GM21423 (cell line): ENCODE data around the gene GFOD1.

Experiments
- ATAC-seq: cut with Tn5 transposase; IDR thresholded peaks from one replicate; pipeline ENCODE4 v1.9.1; 2021; ENCODE audit warnings: mild to moderate bottlenecking, moderate library complexity; ENCODE audit not compliant: unreplicated experiment

GFOD1 gene

DNA sequence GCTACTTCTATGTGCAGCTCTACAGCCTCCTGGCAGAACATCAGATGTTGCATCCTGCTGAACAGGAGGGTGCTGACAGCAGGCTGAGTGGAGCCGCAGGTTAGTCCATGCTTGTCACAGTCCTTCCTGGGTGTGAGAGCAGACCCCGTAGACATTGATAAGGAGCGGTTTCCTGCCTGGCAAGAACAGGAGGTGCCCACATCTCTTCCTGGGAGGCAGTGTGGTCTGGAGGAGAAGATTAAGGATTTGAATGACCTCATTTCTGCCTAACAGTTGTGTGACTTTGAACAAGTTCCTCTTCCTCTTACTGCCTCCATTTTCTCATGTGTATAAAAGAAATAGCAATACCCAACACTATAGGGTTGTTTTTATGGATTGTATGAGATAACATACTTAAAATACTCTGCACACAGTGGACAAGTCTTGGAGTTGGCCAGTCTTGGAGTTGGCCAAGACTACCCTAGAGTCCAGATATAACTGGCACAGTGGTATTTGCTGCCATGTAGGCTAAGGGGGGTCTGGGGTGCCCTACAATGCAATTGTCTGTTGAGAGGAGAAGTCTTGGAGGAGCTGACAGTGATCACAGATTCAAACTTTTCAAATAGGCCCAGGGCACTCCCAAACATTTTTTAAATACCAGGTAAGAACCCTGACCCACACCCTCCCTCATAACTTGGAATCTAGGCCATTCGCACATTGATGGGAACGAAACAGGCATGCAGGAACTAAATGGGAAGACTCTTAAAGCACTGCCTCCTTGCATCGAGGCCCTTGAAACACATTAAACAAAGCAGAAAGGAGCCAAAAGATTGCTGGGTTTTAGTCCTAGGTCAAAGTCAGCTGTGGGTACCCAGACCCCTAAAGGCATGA, 126.5 kb downstream of the GFOD1 start:
- ATAC-seq: no peak

DNA sequence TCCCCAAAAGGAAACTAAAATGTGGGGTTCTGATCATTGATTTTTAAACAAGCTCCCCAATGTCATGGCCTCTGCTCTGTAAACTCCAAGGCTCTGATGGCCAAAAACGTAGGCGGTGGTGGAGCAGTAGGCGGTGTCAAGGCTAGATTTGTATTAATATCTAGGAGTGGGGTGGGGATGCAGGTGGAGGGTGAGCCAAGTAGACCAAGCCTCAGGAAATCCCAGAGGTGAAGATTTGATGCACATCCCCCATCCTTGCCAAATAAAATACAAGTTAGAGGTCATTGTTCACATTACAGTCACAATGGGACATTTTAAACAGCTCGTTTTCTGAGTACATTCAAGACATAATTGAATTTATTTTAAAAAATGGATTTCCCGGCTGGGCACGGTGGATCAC, 128.1 kb downstream of the GFOD1 start:
- ATAC-seq: no peak

DNA sequence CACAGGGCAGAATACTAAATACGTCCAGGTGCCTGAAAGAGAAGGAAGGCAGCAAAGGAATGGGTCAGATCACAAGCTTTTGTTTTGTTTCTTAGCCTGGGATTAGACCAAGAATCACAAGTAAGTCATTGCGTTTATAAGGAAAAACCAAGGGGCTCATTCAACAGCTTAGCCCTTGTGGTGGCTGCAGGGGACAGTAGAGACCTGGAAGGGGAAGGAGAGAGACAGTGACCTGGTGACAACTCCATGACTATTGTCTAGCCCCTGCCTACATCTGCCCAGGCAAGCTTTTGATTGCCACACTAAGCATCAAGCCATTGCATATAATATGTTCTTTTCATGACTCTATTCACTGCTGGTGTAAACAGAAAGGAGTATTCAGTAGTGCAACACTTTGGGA, 128.9 kb downstream of the GFOD1 start:
- no peak for ATAC-seq

DNA sequence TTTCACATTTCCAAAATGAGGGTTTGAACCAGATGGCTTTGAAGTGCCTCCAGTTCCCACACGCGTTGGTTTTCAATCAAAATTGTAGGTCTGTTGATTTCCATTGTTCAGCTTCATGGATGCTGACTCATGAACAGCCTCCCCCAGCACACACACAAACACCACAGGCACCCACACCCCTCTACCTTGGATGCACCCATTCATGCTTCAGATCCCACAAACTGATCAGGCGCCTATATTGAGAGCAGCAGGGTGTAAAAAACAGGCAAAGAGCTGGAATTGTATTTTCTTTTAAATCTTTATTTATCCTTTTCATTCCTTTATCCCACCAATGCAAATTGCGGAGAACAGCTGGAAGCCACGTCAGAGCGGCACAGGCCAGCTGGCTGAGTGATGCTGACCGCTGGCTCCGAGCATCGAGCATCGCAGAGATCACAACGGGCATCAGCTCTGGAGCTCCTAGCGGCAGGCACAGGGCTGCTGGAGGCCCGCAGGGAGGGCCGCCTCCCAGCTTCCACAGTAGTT, 129.8 kb downstream of the GFOD1 start:
- ATAC-seq: no peak

DNA sequence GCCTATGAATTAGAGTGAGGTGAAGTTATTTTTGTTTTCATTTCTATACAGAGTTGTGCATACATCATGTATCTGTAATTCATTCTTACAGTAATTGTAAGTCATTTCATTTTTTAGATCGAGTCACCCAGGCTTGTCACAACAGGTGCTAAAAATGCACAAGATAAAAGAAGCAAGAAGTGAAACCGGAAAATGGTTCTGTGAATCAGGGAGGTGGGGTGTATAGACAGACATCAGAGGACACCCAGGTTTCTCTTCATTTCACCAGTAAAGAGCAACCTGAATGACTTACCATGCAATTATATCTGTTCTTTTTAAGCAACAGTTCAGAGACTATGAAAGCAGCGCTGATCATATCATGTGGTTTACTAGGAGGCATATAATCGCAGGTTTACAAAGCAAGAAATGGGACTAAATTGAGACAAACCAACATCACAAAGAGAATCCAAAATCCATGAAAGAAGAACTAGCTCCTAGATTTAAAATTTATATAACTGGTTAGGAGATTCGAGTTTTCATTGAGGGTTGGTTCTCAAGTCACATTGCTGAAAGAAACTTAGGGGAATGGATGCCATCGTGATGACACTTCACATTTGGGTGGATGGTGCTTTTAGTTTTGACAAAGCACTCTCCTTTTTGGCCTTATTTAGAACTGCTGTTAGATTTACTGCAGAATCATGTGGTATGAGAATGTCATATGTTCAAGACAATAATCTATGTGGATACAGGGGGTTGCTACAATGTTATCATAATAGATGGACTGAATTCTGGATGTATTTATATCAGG, 131.2 kb downstream of the GFOD1 start:
- ATAC-seq: peak; percentile 90

DNA sequence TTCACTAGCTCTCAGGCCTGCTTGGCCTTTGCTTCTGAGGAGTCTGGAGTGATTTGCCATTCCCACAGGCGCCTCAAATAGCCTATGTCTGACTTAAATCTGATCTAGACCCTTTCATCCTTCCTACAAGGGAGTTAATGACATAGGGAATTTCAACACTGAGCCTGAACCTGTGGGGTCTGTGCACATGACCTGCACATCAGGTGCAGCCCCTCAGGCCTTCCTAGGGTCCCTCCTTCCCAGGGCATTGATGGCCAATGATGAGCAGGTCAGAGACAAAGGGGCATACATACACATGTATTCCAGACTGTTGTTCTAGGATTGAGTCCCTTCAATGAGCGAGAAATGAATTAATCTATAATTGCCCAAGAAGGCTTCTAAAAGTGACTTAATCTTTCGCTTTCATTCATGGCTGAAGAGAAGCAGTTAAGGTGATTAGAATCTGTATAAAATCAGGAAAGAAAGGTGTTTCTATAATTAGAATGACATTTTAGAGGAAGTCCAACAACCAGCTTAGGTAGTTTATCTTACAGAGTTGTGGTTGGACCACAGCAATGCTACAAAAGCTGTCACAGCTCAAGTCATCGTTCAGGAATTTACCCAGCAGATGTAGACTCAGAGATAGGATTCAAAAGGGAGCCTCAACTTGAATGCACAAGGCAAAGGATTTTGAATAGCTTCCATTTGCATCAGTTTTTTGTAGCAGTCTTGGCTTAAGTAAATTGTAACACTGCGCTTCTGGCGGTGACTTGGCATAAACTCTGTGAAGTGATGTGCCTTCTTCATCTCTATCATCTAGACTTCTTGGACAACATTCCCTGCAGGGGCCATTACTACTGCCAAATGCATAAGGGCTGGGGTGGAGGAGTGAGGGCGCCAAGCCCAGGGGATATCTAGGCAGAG, 132.1 kb downstream of the GFOD1 start:
- peak; percentile 35 for ATAC-seq

DNA sequence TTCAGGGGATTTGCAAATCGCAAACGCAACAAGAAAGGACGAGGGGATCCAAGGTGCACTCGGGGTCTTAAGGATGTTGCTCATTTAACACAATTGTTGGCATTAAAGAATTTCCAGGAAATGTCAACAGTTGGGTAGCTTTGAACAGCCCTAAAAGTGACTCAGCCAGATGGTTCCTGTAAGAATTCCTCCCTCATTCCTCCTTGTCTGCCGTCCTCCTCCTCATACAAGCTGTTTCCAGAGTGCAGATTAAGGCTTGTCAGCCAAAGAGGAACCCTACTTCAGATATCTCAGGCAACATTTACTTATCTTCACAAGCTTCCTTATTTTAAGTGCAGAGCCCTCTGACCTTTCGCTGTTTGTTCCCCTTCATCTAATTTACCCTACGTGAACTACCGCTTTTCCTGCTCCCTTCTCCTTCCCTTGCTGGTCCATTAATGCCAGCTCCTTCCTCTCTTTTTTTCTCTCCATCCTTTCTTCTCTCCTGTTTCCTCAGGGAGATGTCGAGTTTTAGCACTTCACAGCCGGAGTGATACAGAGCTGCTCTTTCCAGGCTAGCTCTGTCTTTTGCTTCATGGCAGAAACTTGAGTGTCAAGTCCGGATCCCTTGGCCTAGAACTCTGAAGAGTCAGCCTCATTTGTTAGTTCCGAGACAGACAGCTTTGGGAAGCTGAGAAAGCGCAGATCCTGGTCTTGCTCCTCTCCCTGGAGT, 132.9 kb downstream of the GFOD1 start:
- no peak for ATAC-seq

DNA sequence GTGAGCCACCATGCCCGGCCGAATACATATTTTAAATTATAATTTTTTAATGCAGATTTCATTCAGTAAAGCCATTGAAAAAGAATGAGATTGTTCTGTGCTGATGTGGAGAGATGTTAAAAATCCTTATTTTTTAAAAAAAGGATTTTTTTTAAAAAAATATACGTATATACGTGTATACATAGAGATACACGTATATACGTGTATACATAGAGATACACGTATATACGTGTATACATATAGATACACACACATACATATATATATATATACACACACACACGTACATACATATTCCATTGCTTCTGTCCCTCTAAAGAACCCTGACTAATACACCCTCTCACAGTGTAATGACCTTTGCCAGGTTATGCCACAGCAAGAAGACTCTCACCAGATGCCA, 135.2 kb downstream of the GFOD1 start:
- ATAC-seq: no peak

DNA sequence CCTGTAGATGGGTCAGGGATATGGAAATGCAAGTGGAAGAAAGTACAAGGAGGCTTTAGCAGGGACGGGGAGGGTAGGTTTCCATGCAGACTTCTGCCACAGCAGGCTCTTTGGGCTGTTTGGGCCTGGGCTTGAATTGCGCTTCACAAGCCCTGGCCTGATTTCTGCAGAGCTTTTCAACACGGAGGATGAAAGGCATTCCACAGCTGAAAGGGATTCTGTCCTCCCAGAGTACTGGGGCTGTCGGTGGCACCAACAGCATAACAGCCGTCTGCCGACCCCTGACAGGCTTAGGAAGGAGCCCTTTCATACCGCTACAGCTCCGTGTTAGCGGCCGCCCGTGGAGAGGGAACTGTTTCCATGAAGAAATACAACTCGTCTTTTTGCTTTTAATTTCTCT, 136.1 kb downstream of the GFOD1 start:
- ATAC-seq: no peak

DNA sequence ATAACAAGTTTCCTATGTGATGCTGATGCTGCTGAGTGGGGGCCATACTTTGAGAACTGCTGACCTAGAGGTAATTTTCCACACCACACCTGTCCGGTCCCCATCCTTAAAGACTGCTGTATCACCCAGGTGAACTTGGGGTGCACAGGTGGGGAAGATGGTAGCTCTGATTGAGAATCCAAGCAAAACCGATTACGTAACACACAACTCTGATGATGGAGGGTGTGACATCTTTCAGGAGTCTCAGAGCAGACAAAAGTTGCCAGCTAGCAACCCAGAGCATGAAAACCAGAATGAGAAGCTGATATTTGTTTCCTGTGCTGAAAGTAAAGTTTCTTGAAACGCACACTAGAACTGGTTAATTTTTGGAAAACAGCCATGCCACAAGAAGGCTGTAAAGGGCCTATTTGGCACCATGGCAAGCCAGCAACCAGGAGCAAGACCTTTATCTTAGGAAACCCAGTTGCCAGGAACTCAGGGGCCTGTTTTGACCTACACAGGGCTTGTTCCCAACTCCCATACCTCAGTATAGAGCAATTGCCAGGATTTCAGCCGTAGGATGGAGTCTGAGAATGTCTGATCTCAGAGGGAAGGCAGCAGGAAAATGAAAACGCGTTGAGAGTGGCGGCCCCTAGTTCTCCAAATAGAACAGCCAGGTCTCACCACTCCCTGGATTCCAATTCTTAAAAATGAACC, 137.4 kb downstream of the GFOD1 start:
- no peak for ATAC-seq

DNA sequence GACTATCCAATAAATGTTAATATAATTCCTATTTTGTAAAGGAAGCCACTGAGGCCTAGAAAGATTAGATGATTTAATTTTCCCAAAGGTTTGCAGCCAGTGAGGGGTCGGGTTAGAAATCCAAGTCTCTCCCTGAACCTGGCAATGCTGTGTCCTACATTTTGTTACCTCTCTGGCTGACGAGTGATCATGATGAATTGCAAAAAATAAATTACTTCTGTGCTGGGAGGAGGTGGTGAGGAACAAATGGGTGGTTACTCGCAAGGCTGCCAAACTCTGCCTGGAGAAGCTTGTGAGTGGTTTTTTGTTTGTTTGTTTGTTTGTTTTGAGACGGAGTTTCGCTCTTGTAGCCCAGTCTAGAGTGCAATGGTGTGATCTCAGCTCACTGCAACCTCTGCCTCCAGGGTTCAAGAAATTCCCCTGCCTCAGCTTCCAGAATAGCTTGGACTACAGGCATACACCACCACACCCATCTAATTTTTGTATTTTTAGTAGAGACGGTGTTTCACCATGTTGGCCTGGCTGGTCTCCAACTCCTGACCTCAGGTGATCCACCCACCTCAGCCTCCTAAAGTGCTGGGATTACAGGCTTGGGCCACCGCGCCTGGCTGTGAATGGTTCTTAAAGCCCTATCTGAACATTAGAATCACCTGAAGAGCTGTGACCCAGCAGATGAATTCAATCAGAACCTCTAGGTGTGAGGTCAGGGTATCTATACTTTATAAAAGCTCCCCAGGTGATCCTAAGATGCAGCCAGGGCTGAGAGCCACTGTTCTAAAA, 138.9 kb downstream of the GFOD1 start:
- no peak for ATAC-seq

DNA sequence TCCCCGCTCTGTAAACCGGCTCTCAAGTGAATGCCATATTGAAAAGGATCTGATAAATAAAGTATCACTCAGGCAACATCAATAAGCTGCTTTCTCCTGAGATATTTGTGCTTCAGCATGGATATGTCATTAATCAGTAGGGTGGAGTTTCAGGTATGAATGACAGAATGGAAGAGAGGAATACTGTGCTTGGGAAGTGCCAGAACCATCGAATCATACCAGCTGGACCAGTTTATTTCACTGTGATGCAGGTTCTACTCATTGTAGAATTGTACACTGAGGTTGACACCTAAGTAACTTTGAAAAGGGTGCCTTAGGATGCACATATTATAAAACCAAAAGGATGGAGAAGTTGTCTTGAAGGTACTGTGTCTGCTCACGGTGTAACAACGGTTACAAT, 141.2 kb downstream of the GFOD1 start:
- no peak for ATAC-seq

DNA sequence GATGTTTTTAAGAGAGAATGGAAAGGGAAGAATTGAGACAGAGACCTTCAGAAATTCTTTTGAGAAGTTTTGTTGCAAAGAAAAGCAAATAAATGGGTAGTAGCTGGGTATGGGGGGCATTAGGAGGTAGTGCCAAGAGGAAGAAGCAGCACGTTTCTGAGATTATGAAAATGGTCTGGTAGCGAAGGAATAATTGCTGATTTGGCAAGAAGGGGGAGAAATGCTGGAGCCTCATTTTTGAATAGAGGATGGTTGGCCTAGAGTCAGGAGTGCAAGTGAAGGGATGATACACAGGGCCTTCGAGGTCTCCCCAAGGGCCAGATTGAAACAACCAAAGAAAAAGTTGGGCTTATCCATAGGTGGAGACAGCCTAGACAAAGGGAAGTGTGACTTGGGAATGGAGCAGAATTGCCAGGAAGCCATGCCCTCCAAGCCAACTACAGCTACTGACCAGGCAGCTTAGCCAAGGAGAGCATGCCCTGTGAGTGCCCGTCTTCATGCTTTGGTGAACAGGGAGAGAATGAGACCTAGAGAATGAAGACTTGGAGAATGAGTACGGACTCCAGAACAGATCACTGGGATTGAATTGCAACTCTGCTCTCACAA, 144.9 kb downstream of the GFOD1 start:
- no peak for ATAC-seq

DNA sequence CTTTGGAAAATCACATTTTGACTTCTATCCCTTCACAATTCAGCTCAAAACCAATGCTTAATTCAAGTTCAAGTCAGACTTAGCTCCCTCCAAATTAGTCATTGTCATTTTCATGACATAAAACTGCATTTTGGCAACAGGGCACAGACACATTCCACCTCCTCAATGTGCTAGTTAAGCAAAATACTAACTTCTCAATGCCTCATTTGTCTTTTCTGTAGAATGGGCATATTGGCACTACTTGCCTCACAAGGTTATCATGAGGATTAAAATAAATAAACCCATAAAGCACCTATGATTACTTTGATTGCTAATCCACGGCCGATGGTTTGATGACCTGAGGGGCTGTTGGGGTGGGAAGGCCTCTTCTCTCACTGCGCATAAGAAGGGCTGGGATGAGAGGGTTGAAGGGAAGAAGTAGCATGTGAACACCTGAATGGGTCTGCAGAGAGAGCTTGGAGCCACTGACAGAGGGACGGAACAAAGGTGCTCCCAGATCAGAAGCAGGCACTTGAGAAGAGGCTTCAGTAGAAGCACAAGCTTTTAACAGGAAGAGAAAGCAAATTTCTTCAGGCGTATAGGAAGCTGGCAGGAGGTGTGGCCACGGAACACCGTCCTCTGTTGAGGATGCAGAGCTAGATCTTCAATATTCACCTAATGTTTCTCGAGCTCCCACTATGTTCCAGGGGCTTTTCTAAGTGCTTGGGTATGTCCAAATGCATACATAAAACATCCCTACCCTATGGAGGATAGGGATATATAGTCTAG, 147.4 kb downstream of the GFOD1 start:
- ATAC-seq: no peak

DNA sequence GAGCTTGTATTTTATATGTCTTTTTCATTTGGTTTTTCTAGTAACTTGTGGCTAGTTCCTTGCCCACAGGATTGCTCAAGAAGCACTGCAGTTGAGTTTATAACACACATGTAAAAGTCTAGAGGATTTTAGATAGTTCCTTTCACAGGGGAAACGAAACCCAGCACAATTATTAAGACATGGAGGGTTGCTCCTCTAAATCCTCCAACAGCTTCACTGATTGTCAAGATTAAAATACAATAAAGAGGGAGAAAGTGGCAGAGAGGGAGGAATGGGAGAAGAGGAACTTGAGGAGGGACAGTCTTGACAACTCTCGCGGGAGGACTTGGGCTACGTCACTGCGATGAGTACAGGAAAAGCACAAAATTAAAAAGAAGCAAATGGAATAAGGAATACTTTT, 149.4 kb downstream of the GFOD1 start:
- ATAC-seq: no peak

DNA sequence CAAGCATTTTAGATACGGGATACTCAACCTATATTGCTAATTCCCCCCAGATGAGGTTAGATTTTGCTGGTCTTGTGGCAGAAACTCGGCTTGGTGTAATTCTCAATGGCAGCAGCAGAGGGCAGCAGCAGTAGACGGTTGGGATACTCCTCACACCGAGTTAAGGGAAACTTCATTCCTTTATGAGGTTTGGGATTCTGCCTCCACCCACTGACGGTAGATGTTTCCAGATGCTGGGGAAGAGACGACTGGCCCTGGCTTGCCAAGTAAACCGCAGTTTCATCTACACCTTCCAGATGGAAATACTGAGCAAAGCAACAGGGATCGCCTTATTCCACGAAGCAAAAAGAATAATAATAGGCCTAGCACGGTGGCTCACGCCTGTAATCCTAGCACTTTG, 150.8 kb downstream of the GFOD1 start:
- no peak for ATAC-seq

DNA sequence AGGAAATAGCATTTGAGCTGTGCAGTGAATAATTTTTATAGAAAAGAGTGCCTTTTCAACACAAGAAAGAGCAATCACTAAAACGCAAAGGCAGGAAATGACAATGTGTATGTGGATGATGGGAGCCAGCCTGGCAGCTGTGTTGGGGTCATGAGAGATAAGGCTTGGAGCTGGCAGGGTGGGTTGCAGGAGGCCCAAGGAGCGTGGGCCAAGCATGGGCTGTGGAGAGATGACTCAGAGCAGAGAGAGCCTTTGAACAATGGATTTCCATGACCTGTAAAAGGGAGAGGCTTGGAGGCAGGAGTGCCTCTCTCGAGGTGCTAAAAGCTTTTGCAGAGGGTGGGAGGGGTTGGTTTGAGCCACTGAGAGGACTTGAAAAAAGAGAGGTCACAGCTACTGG, 152.4 kb downstream of the GFOD1 start:
- no peak for ATAC-seq

DNA sequence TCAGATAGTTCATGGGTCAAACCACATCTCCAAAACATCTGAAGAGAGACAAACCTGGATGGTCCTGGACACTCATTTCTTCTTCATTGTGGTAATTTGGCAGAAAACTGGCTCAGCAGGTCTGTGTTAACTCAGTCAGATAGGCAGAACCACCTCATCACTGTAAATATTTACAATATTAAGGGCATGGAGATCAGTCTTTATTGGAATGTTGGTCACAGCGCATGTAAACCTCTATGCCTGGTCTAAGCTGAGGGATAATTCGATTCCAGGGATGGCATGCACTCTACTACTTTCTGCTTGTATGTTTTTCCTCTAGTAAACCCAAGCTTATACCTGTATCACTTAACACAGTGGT, 155.1 kb downstream of the GFOD1 start:
- ATAC-seq: no peak
